NCI-H1092 treated with DMSO at 0.1 percent for 48 hours (cell line): ENCODE data around the gene CNKSR1.

Experiments used
- DNase-seq: peaks from one replicate; lab custom pipeline; 2025; lab: John Stamatoyannopoulos, UW

Gene CNKSR1

GRCh38 chr1:26184883-26185282 is 7.6 kb downstream of the CNKSR1 start:
- no peak for DNase-seq

- DNase-seq: no peak
Observed at GRCh38 chr1:26187882-26188281, 10.6 kb downstream of the CNKSR1 start.

GRCh38 chr1:26188477-26188876 is 11.2 kb downstream of the CNKSR1 start:
- DNase-seq: no peak

- DNase-seq: no peak
Observed at GRCh38 chr1:26189331-26189730, 12.0 kb downstream of the CNKSR1 start.

- DNase-seq: no peak
Observed at GRCh38 chr1:26189751-26190275, 12.5 kb downstream of the CNKSR1 start.

GRCh38 chr1:26190373-26190987 is 13.2 kb downstream of the CNKSR1 start, which contains the start of gene CATSPER4:
TSS of gene CATSPER4 (plus strand) at chr1:26190602. CDS start at chr1:26190628, 26 bp downstream.
- peak; percentile 40 for DNase-seq

GRCh38 chr1:26191739-26192138 is 14.4 kb downstream of the CNKSR1 start:
- no peak for DNase-seq

- DNase-seq: no peak
Observed at GRCh38 chr1:26195805-26196204, 18.5 kb downstream of the CNKSR1 start.

- no peak for DNase-seq
Observed at GRCh38 chr1:26197301-26197700, 20.0 kb downstream of the CNKSR1 start.

GRCh38 chr1:26197813-26198212 is 20.5 kb downstream of the CNKSR1 start:
- no peak for DNase-seq

GRCh38 chr1:26200413-26200812 is 23.1 kb downstream of the CNKSR1 start:
- DNase-seq: no peak

GRCh38 chr1:26203642-26204318 is 26.5 kb downstream of the CNKSR1 start:
- DNase-seq: no peak

- no peak for DNase-seq
Observed at GRCh38 chr1:26210147-26210870, 33.0 kb downstream of the CNKSR1 start.

GRCh38 chr1:26212726-26213125 is 35.4 kb downstream of the CNKSR1 start:
- no peak for DNase-seq

GRCh38 chr1:26213335-26213905 is 36.1 kb downstream of the CNKSR1 start:
- no peak for DNase-seq

- DNase-seq: no peak
Observed at GRCh38 chr1:26215246-26215645, 38.0 kb downstream of the CNKSR1 start.

- peak; percentile 26 for DNase-seq
Observed at GRCh38 chr1:26218906-26219494, 41.7 kb downstream of the CNKSR1 start.

GRCh38 chr1:26220199-26220912 is 43.1 kb downstream of the CNKSR1 start:
- no peak for DNase-seq

GRCh38 chr1:26221094-26221493 is 43.8 kb downstream of the CNKSR1 start:
- DNase-seq: no peak

- no peak for DNase-seq
Observed at GRCh38 chr1:26224606-26225005, 47.3 kb downstream of the CNKSR1 start.

GRCh38 chr1:26225033-26225831 is 47.9 kb downstream of the CNKSR1 start:
- DNase-seq: peak; percentile 22
